ENCODE results near the gene B4GALNT1. TPM values are rescaled to one million over a fixed set of nuclear protein-coding genes. Genes with fewer than 3 reads are reported as not detected.

The B4GALNT1 gene
- total RNA-seq, 2 donors from 2014 or later, result 4.3 to 6.0 TPM

DNA sequence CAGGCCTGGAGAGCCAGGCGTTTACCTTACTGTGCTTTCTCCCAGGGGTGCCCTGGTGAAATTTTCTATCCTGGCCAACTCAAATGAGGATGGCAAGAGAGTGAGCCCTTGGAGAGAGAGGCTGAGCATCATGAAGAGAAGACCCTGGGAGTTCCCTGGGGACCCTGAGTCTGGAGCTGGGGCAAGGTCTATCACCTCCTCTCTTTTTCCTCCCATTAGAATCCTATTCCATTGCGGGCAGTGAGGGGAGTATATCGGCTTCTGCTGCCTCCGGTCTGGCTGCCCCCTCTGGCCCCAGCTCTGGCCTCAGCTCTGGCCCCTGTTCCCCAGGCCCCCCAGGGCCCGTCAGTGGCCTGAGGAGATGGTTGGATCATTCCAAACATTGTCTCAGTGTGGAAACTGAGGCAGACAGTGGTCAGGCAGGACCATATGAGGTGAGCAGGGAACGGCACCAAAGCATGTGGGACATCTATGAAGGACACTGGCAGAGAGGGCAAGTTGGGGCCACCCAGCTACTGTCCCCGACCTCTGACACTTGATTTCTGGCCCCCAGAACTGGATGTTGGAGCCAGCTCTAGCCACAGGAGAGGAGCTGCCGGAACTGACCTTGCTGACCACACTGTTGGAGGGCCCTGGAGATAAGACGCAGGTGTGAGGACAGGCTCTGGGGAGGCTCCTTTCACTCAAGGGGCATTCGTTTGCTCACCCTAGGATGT, 20.1 kb downstream of the B4GALNT1 start:
- intact Hi-C loops (cut with DNase I), result no loop called here

DNA sequence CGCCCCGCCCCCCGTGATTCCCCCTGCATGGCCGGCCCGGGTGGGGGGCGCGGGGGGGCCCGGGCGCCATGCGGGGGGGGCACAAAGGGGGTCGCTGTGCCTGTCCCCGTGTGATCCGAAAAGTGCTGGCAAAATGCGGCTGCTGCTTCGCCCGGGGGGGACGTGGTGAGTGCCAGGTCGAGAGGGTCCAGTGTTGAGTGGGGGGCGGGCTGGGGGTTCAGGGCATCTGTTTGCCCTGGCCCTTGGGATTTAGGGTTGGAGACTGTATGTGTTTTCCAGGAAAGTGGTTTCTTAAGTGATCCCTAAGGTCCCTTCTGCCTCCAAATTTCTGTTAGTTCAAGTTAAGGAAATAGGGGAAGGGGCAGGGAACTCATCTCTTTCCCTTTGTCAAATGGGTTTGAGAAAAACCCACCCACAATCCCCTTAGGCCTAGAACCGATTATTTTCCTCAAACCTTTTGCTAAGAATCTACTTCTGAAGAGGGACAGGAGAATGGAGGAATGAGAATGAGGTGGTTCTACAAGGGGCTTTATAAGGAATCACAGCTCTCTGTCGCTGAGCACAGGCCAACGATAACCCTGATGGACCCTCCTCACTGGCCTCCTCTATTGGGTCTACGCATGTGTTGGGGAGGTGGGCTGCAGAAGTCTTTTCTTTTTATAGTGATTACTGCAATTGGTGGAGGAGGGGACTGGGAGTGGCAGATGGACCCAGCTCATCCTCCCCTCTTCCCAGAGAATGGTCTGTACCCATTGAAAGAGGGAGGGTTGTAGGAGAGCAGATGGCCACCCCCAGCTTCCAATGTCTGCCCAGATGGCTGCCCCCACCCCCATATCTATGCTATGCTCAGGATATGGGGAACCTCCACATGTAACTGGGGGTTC, 20.9 kb downstream of the B4GALNT1 start:
- intact Hi-C loops (cut with DNase I), result no loop called here
- DNase-seq (ENCODE audit: low spot score), result peak; percentile 40

More for the DNA sequence above, 20.1 kb downstream of the B4GALNT1 start:
- peak; percentile 50 for DNase-seq (ENCODE audit: low spot score)

DNA sequence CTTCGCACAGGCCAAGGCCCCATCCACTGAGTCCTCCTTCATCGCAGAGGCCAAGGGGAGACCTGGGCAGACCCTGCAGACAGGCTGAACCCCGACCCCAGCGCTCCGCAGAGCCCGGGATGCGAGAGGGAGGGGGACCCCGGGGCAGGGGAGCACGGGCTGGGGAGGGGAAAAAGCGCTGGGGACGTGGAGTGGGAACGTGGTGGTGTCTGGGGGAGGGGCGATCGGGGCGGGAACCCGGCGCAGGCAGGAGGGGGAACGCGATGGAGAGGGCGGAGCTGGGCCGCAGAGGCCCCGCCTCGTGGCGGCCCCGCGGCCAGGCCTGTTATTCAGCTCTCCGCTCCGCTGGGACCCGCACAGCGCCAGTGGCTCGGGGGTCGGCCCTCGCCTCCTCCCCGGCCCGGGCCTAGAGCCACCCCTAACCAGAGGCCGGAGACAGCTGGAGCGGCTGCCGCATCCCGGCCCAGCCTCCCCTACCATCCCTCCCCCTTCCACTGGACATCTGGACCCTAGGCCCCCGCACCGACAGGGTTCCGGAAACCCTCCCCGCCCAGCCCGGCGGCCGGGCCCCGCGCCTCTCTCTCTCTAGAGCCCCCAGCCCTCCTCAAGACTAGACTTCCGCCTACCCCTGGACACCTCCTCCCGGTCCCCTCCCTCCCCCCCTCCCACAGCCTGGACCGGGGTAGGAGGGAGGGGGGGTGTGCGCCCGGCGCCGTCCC, 21.7 kb downstream of the B4GALNT1 start, which contains the start of gene ARHGEF25:
Gene ARHGEF25, plus strand, starts transcription at position 328 of the 719 bp plus-strand sequence. CDS start 460 bp downstream, outside the sequence.
- intact Hi-C loops (cut with DNase I), result no loop called here
- DNase-seq (ENCODE audit: low spot score), result peak; percentile 92

DNA sequence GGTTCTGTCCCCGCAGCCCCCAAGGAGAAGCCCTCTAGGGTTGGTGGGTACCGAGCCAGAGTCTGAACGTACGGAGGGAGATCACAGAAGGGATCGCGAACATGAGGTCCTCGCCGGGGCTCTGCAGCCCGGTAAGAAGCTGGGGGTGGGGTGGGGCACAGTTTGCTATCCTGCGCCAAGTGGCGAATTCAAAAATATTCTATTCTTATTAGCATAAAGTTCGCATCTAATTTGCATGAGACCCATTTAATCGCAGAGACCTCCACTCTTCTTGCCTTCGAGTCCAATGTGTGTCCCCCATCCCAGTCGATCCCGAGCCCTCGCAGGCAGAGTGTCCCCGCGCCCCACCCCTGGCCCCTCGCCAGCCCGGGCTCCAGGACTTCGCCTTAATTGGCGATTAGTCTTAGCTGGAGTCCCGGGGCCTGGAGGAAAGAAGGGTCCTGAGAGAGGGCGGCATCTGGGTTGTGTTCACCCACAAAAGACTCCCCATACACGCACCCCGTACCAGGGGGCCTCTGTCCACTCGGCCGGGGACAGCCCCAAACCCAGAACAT, 22.4 kb downstream of the B4GALNT1 start:
- intact Hi-C loops (cut with DNase I), result no loop called here
- peak; percentile 89 for DNase-seq (ENCODE audit: low spot score)

DNA sequence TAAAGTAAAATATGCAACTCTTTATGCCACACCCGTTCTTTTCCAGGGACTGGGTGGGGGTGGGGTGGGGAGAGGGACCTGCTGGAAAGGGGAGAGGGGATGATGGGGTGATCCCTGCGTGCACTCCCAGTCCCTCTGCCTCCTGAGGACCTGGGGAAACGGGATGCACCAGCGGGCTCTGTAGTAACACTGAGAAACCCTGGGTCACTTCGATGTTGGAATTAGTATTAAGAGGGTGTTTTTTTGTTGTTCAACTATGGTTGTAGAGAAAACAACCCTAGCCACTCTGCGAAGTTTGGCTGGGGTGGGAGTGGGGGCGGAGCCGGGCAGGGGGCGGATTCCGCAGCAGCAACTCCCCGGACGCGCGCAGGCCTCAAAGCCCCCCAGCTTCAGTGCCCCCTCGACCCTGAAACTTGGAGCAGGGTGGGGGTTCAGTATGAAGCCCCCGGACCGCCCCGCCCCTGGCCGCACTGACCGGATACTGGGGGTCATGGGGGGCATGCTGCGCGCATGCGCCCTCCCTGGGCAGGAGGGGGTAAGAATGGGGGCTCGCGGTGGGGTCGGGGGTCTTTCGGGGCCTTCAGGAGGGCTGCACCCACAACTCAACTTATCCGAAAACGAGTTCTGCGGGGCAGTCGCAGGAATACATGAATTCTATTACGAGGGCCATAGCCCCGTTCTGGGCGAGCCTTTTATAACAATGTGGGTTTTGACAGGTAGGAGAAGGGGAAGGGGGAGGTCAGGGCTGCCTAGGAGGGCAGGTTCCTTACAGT, 23.0 kb downstream of the B4GALNT1 start:
- peak; percentile 79 for DNase-seq (ENCODE audit: low spot score)
- intact Hi-C loops (cut with DNase I), result no loop called here

DNA sequence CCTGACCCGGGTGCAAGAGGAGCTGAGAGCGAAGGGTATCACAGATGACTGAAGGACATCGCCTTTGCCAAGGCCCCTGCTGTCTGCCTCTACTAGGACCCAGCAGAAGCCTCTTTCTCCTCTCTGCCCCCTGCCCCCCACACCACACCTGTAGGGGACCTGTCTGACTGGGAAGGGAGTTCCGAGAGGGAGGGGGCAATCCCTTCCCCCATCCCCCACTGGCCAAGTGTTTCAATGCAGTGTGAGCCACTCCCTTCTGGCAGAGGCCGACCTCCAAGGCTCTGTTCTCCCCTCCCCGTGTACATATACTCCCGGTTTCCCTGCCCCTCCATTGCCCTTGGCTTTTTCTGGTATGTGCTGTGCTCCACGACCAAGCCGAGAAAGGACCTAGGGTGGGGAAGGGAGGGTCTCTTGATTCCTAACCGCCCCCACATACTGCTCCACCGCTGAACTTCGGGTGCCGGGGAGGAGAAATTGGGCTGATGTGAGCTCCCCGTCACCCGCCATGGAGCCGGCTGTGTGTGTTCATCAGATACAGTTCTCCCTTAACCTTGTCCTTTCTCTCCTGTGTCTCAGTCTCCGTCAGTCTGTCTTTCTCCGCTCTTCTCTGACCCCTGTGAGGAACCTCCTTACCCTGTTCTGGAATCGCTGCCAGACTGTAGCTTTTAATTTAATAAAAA, 23.8 kb downstream of the B4GALNT1 start:
- intact Hi-C loops (cut with DNase I), result no loop called here
- DNase-seq (ENCODE audit: low spot score), result no peak

DNA sequence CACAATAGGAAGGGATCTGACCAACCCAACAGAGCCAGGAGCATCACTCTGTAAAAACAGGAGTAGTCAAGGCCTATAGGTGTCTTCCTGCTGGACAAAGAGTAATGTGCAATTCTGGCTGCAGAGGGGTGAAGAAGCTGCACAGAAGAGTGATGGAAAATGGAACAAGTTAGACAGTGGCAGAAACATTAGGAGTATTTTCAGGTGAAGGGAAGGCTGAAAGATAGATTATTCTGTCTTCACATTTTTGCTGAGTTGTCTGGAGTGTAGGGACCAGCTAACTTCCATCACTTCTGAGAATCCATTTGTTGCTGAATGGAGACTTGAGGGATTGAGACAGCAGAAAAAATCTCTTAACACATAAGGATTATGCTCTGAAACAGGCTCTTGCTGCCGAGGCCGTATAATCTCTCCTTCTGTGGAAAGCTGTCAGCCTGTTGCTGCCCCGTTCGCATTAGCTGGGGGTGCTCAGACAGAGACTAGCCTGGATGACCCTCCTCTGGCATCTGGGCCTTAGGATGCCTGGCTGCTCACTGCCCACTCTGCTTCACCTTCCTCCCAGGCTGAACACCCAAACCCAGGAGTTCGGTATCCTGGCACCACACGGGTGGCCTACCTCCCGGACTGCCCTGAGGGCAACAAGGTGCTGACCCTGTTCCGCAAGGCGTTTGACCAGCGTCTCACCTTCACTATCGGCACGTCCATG, 24.9 kb downstream of the B4GALNT1 start:
- intact Hi-C loops (cut with DNase I), result no loop called here

DNA sequence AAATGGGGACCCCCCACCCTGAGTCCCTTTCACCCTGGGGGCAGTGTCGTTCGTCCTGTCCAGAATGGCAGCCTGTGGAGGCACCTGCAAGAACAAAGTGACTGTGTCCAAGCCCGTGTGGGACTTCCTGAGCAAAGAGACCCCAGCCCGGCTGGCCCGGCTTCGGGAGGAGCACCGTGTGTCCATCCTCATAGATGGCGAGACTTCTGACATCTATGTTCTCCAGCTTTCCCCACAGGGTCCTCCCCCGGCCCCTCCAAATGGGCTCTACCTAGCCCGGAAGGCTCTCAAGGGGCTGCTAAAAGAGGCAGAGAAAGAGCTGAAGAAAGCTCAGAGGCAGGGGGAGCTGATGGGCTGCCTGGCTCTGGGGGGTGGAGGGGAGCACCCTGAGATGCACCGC, 26.2 kb downstream of the B4GALNT1 start:
- no peak for DNase-seq (ENCODE audit: low spot score)
- intact Hi-C loops (cut with DNase I), result no loop called here

More for the DNA sequence above, 24.9 kb downstream of the B4GALNT1 start:
- DNase-seq (ENCODE audit: low spot score), result no peak

DNA sequence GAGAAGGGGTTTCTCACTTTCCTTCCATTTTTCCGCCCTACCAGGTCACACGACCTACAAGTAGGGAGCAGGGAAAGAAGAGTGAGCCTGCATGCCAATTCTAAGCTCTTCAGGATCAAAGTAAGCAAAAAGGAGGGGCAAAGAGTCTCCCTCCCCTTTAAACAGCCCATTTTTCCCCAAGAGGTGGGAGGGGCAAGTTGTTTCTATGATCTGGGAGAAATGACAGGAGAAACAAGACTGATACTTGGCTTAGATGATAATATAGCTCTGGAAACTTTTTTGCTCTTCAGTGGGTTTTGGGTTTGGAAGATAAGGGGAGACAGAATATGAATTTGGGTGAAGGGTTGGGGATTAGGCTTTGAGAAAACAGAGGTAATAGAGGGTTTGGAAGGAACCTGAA, 26.6 kb downstream of the B4GALNT1 start:
- intact Hi-C loops (cut with DNase I), result no loop called here
- DNase-seq (ENCODE audit: low spot score), result no peak

DNA sequence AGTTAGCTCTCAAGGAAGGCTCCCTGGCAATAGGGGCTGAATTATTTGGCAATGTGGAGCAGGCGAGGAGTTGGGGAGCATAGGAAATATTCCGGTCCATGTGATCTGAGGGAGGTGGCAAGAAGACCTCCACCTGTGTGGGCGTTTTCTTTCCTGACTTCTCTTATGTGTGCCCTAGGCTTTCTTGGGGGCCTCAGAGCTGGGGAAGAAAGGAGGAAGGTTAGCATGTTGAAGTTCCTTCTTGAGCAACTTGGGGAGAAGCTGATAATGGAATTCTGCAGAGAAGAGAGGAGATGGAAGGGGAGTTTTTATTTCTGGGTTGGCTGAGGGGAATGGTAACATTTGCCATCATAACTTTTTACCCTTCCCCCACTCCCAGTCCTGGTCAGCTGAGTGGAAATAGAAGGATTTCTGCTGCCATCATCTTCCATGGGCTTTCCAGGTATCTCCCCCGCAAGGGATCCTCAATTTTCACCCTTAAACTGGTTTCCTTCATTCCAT, 27.1 kb downstream of the B4GALNT1 start:
- no peak for DNase-seq (ENCODE audit: low spot score)
- intact Hi-C loops (cut with DNase I), result no loop called here

DNA sequence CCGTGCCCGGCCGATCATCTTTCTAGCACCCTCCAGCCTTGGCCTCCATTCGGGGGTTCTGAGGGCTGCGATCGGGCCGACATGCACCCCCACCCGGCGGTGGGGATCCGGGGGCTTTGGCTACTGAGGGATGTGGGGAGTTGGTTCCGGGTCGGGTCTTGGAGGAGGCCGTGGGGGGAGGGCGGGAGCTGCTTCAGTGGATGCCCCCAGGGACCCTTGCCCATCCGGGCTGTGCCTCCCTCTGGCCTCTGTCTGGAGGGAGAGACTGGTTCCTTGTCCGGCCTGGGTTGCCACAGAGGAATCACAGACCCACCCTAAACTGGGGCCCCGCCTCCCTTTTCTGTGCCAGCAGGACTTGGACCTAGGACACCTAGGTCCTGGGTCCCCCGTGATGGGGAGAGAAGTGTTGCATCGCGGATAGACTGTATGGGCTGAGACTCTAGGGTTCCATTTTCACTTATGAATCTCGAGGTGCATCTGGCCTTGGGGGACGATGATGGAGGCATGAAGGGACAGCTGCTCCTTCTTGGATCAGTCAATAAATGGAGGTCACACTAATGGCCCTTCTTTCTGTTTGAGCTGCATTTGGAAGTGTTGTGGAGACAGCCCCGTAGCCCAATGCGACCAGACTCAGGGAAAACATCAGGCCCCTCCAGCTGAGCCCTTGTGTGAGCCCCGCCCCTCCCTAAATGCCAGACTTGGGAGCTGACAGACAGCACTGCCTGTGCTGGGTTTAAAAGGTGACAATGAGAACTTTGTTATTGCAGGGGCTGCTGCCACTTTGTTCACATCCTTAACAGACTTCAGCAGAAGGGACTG, 27.8 kb downstream of the B4GALNT1 start:
- DNase-seq (ENCODE audit: low spot score), result no peak
- intact Hi-C loops (cut with DNase I), result no loop called here

DNA sequence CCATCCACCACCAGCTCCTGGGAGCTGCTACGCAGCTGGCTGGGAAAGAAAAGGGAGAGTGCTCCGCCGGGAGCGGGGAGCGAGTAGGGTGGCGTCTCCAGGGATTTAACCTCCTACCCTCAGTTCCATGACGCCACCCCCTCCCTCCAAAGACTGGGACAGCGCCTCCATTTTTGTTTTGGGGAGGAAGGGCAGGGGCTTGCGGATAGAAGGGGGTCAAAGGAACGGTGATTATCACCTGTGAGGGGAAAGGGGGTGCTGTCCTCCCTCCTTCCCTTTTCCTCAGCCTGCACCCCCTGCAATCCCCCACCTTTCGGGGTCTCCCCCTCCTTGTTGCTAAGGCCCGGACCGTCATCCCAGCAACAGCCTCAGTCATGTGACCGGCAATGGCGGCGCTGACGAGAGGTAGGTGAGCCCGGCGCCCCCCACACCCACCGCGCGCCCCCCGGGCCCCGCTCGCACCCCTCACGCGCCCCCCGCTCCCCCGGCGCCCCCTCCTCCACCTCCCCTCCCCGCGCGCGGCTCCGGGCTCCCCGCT, 28.5 kb downstream of the B4GALNT1 start, which contains the start of gene DTX3:
Gene DTX3, plus strand, starts transcription at position 371 of the 538 bp plus-strand sequence. CDS start 1,694 bp downstream, outside the sequence.
- no peak for DNase-seq (ENCODE audit: low spot score)
- intact Hi-C loops (cut with DNase I), result no loop called here

DNA sequence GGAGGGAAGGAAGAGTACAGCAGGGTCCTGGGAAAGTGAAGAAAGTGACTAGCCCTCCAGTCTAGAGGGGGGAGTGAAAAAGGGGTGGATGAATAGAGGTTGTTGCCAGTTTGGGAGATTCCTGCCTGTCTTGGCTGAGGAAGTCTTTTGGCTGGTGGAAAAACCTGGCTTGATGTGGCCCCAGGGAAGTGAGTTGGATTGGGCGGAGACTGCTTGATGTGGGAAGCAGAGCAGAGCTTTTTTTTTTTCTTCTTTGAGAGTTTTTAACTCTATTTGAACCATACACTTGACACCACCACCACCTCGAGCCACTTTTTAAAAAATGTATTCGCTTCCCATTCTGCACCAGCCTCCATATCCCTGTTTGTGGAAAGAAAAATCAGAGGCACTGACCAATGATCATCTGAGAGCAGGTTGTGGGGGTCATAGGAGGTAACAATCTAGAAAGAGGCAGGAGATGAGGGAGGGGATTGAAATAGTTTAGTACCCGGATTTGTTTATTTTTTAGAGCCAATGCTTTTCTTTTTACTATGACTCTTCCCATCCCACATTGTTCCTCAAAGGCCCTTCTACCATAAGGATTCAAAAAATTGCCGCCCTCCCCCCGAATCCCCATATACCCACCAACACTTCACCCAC, 29.1 kb downstream of the B4GALNT1 start:
- DNase-seq (ENCODE audit: low spot score), result no peak
- intact Hi-C loops (cut with DNase I), result no loop called here

DNA sequence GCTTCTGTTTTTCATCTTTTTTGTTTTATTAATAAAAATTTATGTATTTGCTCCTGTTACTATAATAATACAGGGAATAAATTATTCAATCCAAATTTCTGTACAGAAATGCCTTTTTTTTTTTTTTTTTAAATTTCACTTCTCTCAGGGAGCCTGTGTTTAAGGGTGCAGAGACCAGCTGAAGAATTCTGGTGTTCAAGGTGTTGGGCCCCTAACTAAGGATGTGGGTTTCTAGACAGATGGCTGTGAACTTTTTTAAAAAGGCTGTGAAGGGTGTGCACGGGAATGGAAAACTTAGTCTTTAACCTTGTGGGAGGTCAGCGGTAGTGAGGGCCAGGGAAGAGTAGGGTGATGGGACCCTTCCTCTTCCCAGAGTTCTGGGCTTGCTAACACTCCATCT, 29.7 kb downstream of the B4GALNT1 start:
- intact Hi-C loops (cut with DNase I), result no loop called here
- no peak for DNase-seq (ENCODE audit: low spot score)

DNA sequence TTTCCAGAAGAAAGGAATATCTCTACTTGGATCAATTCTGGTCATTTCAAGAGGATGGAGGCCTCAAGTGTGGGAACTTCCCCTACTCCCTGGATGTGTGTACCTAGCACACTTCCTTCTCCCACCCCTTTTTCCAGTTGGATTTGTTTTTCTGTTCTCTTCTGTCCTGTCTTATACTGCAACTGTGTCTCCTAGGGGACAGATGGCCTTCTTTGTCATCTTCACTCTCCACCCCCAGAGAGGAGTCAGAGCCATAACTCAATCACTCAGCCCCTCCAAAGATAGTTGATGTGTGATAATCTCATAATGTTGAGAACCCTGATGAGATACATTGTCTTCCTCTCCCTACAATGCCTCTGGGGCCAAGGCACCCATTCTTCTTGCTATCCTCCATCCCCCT, 30.5 kb downstream of the B4GALNT1 start:
- intact Hi-C loops (cut with DNase I), result no loop called here
- no peak for DNase-seq (ENCODE audit: low spot score)

DNA sequence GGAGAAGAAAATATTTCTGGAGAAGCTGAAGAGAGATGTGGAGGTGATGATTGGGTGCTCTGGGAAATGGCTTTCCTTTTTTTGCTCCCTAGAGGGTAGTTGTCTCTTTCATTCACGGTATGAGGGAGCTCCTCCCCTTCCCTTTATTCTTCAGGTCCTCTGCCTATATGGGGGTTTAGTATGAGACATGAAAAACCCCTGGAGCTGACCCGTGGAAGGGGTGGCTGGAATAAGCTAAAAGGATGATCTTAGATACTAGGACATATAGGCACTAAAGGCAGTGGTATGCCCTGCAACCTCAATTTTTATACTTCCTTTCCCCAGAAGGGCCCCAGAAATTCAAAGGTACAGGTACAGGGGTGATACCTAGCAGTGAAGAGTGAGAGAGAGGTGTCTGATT, 32.6 kb downstream of the B4GALNT1 start:
- no peak for DNase-seq (ENCODE audit: low spot score)
- intact Hi-C loops (cut with DNase I), result no loop called here

All from posterior vena cava (tissue), 2 donors.